HCEC 1CT (cell line): Measurements from ENCODE around the gene IBA57.
A peak's percentile ranks its signal among the peaks of the same experiment; 100 is the strongest.
"Not testable (repeated sequence)": the region's sequence is repeated elsewhere in the genome, so short reads cannot be mapped to it uniquely, and the experiment has no call there.

ENCODE experiments used
- DNase-seq: peaks from one replicate; pipeline ENCODE4 v3.0.0-alpha.2; 2017

Gene IBA57

DNA sequence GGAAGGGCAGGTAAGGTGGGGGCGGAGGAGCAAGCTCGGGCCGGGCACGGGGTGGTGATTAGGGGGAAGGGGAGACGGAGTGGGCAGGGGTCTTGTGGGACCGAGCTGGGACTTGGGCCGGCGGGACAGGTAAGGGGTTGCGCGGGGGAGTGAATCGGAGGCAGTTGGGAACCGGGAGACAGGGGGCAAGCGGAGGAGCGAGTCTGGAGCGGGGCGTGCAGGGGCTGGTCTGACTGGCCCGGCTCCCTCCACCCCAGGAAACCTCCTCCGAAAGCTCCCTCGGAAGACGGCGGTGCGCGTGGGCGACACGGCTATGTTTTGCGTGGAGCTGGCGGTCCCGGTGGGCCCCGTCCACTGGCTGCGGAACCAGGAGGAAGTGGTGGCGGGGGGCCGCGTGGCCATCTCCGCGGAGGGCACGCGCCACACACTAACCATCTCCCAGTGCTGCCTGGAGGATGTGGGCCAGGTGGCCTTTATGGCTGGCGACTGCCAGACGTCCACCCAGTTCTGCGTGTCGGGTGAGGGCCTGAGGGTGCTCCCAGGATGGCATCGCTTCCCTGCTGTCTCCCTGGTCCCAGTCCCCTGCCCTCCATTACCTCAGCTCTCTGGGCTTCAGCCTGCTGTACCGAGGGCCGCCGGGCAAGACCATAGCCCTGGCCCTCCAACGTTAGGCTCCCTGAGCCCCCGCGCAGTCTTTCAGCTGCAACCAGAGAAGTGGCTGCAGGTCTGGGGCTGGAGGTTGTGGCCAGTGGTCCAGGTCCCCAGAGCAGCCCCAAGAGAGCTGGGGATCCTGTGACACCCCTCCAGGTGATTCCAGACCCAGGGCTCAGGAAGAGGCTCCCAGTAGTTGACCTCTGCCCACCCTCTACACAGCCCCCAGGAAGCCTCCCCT, 48.6 kb downstream of the IBA57 start:
- no peak for DNase-seq

DNA sequence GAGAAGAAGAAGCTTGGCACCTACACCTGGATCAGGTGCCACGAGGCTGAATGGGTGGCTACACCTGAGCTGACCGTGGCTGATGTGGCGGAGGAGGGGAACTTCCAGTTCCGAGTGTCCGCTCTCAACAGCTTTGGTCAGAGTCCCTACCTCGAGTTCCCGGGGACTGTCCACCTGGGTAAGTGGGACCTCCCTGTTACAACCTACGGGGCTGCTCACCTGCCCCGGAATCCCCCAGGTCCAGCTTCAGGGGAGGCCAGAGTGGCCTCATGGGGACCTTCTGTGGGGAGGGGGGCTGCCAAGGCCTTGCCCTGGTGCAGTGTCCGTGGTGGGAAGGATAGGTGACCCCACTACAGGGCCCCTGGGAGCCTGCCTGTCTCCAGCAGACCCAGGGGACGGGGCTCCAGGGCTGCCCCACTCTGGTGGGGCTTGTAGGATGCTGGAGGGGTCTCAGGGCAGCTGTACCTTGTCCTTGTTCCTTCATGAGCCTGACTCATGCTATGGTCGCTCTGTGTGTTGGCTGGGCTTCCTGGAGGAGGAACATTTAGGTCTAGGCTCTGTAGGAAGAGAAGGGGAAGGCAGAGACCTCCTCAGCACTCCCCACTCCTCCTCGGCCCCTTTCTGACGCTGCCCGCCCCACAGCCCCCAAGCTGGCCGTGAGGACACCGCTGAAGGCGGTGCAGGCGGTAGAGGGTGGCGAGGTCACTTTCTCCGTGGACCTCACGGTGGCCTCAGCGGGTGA, 49.5 kb downstream of the IBA57 start:
- no peak for DNase-seq

DNA sequence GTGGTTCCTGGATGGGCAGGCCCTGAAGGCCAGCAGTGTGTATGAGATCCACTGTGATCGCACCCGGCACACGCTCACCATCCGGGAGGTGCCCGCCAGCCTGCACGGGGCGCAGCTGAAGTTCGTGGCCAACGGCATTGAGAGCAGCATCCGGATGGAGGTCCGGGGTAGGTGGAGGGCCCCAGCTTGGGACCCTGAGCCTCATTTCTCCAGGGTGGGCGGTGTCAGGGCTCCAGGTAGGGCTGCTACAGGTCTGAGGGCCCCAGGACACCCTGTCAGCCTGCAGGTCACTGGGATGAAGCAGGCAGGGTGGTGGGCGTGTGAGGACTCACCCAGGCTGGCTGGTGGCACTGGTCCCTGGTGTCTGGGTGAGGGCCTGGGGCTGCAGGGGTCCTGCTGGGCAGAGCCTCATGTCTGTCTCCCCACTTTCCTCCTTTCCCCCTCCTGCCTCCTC, 50.1 kb downstream of the IBA57 start:
- no peak for DNase-seq

DNA sequence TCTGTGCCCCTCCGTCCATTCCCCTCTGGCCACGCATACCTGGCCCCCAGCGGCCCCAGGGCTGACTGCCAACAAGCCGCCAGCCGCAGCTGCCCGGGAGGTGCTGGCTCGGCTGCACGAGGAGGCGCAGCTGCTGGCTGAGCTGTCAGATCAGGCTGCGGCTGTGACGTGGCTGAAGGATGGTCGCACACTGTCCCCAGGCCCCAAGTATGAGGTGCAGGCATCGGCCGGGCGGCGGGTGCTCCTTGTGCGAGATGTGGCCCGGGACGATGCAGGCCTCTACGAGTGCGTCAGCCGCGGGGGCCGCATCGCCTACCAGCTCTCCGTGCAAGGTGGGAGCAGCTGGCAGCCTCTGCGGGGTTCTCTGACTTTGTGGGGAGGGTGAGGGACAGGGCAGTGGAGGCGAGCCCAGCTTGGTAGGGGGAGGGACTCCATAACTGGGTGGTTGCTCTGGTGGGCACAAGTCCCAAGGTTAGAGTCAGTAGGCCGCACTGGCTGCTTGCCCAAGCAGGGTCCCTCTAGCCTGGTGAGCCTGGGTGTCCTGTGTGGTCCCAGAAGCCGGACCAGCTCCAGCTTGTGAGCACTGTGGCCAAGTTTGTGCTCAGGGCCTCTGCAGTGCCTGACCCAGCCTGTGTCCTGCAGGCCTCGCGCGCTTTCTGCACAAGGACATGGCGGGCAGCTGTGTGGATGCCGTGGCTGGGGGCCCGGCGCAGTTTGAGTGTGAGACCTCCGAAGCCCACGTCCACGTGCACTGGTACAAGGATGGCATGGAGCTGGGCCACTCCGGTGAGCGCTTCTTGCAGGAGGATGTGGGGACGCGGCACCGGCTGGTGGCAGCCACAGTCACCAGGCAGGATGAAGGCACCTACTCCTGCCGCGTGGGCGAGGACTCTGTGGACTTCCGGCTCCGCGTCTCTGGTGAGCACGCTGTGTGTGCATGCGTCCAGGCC, 51.0 kb downstream of the IBA57 start:
- no peak for DNase-seq

DNA sequence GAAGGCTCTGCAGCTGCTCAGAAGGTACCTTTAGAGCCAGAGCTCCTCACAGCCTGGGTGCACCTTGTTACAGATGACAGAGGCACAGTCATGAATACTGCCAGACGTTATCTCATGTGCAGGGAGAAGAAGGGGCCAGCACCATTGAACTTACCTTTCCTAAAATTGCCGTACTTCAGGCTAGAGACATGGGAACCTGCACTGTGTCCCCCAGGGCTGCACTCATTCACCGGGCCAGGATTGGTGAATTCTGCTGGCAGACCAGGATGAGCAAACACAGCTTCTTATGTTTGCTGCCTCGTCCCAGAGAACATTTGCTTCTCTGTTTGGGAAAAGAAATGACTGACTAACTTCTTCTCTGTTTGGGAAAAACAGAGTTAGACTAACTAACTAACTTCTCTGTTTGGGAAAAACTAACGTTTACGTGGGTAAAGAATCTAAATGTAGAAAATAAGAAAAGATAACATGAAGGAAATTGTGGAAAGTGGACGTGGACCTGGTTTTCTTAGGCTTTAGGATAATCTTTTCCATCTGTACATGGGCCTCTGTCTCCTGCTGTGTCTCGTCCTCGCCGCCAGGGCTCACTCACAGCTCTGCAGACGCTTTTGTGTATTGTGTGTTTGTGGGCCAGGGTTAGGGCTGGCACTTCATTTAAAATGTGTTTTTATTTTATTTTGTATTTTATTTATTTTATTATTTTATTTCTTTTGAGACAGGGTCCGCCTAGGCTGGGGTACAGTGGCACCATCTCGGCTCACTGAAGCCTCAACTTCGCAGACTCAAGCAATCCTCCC, 52.1 kb downstream of the IBA57 start:
- no peak for DNase-seq

DNA sequence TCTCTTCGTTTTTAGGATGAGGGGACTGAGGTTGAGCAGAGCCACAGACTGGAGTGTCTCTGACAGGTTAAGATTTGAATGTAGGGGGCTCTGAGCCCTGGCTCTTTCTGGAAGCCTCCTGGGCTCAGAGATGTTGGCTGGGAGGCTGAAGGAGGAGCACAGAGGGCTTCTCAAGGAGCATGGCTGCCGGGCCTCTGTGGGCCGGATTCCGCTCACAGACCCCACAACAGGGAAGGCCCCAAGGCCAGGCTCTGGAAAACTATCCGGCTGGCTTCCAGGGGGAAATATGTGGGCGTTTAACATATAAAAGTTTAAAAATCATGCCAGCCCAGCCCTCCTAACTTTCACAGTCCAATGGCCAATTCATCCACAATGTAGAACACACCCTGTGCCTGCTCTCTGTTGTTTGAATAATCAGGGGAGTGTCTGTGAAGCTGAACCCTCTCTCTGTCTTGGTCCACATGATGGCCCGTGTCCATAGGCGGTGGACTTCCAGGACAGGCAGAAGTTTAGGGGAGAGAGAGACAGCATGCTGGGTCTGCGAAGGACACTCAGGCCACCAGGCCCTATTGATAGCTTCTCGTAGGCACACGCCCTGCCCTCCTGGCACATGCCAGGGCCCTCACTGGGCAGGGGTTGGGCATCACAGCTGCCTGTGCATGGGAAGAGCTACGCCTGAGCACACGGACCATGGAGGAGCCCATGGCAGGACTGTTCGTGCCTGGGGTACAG, 53.1 kb downstream of the IBA57 start:
- DNase-seq, result no peak

DNA sequence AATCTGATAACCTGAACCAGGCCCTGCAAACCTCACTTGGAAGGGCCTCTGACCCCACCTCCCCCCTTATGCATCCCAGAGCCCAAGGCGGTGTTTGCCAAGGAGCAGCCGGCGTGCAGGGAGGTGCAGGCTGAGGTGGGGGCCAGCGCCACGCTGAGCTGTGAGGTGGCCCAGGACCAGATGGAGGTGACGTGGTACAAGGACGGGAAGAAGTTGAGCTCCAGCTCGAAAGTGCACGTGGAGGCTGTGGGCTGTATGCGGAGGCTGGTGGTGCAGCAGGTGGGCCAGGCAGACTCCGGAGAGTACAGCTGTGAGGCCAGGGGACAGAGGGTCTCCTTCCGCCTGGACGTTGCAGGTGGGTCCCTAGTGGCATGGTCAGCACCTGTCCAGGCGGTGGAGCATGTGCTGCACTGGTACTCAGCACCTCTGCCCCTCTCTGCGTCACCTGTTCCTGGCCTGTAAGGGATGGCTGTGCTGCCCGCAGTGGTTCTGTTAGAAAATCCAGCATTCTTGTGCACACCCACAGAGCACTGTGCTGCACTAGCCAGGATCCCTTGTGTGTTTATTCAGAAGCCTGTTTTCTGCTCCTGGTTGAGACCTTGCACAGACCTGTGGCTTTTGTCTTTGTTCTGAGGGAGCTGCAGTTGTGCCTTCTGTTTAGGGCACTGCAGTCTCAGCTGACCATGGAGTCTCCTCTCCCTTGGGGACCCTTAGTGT, 53.8 kb downstream of the IBA57 start:
- DNase-seq, result no peak

DNA sequence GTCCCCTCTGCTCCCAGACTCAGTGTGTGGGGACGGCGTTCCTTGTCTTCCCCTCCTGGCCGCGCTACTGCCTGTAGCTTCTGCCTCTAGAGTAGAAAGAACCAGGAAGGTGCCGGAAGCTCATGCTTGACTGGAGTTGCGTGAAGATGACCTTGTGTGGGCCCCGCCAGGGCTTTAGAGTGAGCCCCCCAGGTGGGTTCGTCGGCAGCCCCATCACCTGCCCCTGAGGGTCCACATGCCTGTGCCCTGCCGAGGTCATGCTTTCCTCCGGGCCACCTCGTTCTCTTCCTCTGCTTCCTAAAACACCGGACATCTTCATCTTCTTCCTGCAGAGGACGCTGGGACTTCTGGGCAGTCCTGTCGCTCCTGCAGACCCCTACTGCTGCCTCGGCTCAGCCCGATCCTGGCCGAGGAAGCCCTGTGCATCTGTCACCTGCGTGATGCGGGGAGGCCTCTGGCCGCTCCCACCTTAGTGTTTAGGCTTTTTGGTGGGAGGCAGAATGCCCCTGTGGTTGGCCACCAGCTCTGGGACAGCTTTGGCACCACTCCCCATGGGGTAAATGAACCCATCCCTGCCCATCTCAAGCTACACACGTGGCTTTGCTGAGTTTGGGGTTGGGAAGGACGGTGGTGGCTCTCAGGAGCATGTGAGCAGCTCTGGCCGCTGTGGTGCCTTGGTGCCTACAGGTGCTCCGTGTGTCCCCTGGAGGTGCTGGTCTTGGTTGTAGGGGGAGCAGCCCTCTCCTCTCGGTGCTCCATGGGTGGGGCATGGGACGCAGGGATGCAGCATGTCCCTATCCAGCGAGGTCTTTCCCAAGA, 54.6 kb downstream of the IBA57 start:
- no peak for DNase-seq

DNA sequence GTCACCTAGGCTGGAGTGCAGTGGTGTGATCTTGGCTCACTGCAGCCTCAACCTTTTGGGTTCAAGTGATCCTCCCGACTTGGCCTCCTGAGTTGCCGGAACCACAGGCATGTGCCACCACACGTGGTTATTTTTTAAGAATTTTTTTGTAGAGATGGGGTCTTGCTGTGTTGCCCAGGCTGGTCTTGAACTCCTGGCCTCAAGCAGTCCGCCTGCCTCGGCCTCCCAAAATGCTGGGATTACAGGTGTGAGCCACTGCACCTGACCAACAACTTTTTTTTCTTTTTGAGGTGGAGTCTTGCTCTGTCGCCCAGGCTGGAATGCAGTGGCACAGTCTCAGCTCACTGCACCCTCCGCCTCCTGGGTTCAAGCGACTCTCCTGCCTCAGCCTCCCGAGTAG, 55.5 kb downstream of the IBA57 start:
- DNase-seq, result not testable (repeated sequence)

DNA sequence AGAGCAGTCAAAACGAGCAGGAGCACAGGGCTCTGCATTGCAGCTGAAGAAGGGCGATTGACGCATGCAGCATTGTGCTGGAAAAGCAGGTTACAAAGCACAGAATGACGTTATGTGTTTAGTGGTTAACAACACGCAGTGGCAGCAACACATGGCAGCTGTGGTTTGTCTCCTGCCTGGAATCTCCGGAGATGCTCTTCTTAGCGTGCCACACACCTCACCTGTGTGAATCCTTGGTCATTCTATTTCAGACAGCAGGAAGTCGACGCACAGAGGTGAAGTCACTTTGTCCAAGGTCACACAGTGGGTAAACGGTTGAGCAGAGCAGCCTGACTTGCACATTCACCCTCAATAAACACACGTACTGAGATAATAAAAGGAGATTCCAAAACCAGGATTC, 56.9 kb downstream of the IBA57 start:
- no peak for DNase-seq

DNA sequence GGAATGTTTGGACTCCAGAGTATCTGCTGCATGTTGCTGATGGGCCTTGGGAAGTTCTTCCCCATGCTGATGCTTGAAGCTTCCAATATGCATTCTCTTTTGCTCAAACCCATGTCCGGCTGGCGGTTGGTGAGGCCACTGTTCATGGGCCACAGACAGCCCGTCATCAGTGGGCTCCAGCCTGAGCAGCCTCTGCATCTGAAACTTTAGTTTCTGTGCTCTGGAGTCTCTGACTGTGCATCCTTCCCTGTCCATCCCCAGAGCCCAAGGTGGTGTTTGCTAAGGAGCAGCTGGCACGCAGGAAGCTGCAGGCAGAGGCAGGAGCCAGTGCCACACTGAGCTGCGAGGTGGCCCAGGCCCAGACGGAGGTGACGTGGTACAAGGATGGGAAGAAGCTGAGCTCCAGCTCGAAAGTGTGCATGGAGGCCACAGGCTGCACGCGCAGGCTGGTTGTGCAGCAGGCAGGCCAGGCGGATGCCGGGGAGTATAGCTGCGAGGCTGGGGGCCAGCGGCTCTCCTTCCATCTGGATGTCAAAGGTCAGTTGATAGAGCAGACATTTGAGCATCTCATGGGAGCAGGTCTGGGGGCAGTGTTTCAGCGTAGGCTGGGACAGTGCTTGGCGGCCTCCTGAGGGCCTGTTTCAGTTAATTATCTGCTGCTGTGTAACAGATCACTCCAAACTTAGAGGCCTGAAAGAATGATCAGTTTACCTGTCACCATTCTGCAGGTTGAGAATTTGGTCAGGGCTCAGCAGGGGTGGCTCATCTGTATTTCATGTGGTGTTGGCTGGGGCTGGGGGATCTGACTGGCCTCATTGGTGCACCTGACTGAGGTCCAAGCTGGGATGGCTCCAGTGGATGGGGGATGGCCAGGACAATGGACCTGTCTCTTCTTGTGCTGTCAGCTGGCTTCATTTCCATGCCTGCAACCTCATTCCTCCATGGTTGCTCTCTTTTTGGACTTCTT, 58.9 kb downstream of the IBA57 start:
- DNase-seq, result no peak

DNA sequence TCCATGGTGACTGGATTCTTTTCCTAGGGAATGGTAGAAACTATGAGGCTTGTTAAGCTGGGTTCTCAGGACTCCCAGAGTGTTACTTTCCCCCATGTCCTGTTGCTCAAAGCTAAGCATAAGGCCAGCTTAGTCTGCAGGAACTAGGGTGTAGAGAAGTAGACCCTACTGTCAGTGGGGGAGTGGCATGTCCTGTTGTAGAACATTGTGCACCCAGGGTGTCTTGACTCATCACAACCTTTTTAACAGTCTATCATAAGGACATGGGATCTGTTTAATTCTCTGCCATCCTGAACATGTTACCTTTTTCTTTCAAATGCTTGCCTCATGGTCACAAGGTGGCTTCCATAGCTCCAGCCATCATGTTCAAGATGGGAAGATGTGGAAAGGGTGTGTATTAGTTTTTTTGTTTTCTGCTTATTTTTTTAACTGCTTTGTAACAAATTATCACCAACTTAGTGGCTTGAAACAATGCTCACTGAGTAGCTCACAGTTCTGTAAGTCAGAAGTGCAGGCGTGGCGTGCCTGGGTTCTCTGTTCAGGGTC, 59.6 kb downstream of the IBA57 start:
- DNase-seq, result no peak

DNA sequence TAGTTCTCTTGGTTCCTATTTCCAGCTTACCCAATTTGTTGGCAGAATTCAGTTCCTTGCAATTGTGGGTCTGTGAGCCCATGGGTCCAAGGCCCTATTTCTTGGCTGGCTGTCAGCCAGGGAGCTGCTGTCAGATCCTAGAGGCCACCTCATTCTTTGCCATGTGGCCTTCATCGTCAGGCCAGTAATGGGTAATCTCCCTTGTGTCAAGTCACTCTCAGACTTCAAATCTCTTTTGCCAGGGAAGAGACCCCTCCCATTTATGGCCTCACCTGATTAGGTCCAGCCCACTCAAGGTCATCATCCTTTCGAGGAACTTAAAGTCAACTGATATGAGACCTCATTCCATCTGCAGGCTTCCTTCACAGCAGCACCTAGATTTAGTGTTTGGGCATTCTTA, 60.1 kb downstream of the IBA57 start:
- DNase-seq, result no peak

DNA sequence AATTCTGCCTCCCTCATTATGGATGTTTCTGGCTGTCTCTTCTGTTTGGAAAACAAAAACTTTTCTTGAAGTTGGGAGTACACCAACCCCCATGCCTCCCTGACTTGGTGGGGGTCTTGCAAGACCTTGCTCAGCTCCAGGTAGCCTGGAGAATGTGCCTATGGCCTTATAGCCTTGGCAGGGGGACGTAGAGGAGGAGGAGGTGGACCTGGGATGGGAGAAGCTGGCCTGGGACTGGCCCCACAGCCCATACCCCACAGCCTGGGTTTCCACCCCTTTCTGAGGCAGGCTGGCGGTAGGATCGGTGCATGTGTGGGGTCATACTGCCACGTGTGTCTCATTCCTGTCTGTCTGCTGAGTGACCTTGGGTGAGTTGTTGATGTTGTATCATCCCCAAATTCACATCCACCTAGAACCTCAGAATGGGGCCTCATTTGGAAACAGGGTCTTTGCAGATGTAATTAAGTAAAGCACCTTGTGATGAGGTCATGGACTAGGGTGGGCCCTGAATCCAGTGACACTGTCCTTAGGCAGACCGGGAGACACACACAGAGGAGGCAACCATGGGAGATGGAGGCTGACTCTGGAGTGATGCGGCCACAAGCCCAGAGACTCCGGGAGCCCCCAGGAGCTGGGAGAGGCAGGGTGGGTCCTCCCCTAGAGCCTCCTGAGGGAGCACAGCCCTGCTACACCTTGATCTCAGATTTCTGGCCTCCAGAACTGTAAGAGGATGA, 60.7 kb downstream of the IBA57 start:
- no peak for DNase-seq

DNA sequence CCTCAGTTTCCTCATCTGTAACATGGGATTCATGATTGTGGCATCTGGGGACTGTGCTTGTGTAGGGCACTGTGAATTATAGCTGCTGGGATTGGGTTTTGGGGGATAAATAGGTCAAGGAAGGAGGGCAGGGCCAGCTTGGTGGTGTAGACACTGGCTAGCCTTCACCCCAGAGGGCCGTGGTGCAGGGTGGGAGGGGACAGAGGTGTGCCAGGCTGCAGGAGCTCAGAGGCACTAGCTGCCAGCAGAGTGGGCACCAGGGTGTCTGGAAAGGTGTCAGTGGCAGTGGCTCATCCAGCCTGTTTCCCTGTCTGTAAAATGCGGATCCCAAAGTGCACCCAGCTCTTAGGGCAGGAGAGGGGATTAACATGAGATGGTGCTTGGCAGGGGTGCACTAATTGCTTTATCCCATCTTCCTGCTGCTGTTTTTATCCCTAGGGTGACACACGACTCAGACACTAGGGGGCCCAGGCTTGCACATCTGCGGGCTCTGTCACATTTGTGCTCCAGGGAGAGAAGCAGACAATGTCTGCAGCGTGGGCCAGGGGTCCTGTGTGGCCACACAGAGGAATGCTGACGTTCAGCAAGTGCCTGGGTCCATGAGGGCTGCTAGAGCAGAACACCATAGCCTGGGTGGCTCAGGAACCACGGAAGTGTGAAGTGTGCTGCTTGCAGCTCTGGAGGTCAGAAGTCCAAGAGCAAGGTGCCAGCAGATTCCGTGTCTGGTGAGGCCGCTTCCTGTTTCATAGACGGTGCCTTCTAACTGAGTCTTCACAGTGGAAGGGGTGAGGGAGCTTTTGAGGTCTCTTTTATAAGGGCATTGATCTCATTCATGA, 61.6 kb downstream of the IBA57 start:
- peak; percentile 6 for DNase-seq

DNA sequence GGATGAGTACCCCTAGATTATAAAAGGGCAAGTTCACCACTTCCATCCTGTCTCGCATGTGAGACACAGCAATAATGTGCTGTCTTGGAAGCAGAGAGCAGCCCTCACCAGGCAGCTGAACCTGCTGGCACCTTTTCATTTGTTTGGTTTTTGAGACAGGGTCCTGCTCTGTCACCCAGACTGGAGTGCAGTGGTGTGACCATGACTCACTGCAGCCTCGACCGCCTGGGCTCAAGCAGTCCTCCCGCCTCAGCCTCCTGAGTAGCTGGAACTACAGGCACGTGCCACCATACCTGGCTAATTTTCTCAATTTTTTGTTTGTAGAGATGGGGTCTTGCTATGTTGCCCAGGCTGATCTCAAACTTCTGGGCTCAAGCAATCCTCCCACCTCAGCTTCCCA, 62.5 kb downstream of the IBA57 start:
- DNase-seq, result not testable (repeated sequence)
